GM23338 (cell line): ENCODE data around the gene ATP9A. TPM values are rescaled to one million over a fixed set of nuclear protein-coding genes. Genes with fewer than 3 reads are reported as not detected.

ENCODE experiments used
- ATAC-seq: fragments of 200-7000 bp; cut with Tn5 transposase; 3 replicates; pipeline ENCODE4 v1.9.1; 2020
- DNase-seq: peaks from one replicate; pipeline ENCODE4 v3.0.0-alpha.2; 2015; ENCODE audit warnings: low spot score
- H2AFZ ChIP-seq: fragments of 200-600 bp; sonication (generic); 2 replicates; pipeline ENCODE4 v1.8.0; 2016; ENCODE audit warnings: antibody characterized with exemption, mild to moderate bottlenecking, moderate library complexity
- H3F3A ChIP-seq: fragments of 200-600 bp; sonication (generic); replicated peaks from 2 replicates; pipeline ENCODE4 v1.8.0; 2017; ENCODE audit warnings: antibody characterized with exemption, mixed run types, low read depth
- H3K27ac ChIP-seq: fragments of 200-600 bp; sonication (generic); 2 replicates; pipeline ENCODE4 v1.6.1; 2016; ENCODE audit warnings: low read depth
- H3K27me3 ChIP-seq: fragments of 200-600 bp; sonication (generic); 2 replicates; pipeline ENCODE4 v1.8.0; 2016; ENCODE audit warnings: mild to moderate bottlenecking, mixed run types, moderate library complexity; ENCODE audit not compliant: insufficient read depth
- H3K36me3 ChIP-seq: fragments of 200-600 bp; sonication (generic); 2 replicates; pipeline ENCODE4 v1.8.0; 2016; ENCODE audit warnings: mild to moderate bottlenecking; ENCODE audit not compliant: insufficient read depth
- H3K4me1 ChIP-seq: fragments of 200-600 bp; sonication (generic); 2 replicates; pipeline ENCODE4 v1.8.0; 2016; ENCODE audit warnings: mild to moderate bottlenecking, moderate library complexity; ENCODE audit not compliant: insufficient read depth
- H3K4me2 ChIP-seq: fragments of 200-600 bp; sonication (generic); 2 replicates; pipeline ENCODE4 v1.7.1; 2017; ENCODE audit warnings: mixed run types
- H3K4me3 ChIP-seq: fragments of 200-600 bp; sonication (generic); 2 replicates; pipeline ENCODE4 v1.6.1; 2016; ENCODE audit warnings: mixed run types
- H3K79me2 ChIP-seq: fragments of 200-600 bp; sonication (generic); replicated peaks from 2 replicates; pipeline ENCODE4 v1.8.0; 2017; ENCODE audit warnings: mild to moderate bottlenecking; ENCODE audit not compliant: insufficient read depth
- H3K9me2 ChIP-seq: fragments of 200-600 bp; sonication (generic); 2 replicates; pipeline ENCODE4 v1.8.0; 2017; ENCODE audit not compliant: insufficient read depth
- H4K20me1 ChIP-seq: fragments of 200-600 bp; sonication (generic); replicated peaks from 2 replicates; pipeline ENCODE4 v1.8.0; 2017; ENCODE audit warnings: mild to moderate bottlenecking; ENCODE audit not compliant: insufficient read depth
- H3K27ac Mint-ChIP-seq: 2 replicates; pipeline ENCODE4 v1.8.0; 2020; ENCODE audit warnings: inconsistent platforms, mild to moderate bottlenecking, moderate library complexity, mixed read lengths
- H3K27me3 Mint-ChIP-seq: 3 replicates; pipeline ENCODE4 v1.8.0; 2022; ENCODE audit warnings: low read depth, mild to moderate bottlenecking, moderate library complexity, mixed read lengths, inconsistent platforms; ENCODE audit not compliant: insufficient read depth, poor library complexity
- H3K36me3 Mint-ChIP-seq: 3 replicates; pipeline ENCODE4 v1.8.0; 2021; ENCODE audit warnings: low read depth, mild to moderate bottlenecking, inconsistent platforms, moderate library complexity, mixed read lengths
- H3K4me1 Mint-ChIP-seq: 3 replicates; pipeline ENCODE4 v1.8.0; 2020; ENCODE audit warnings: mild to moderate bottlenecking, inconsistent platforms, mixed read lengths
- H3K4me3 Mint-ChIP-seq: 3 replicates; pipeline ENCODE4 v1.8.0; 2021; ENCODE audit warnings: moderate library complexity, mild to moderate bottlenecking, inconsistent platforms, mixed read lengths
- H3K9me3 Mint-ChIP-seq: 3 replicates; pipeline ENCODE4 v1.8.0; 2020; ENCODE audit warnings: moderate library complexity, mild to moderate bottlenecking, inconsistent platforms, mixed read lengths
- ZNF462 ChIP-seq: fragments of 250-450 bp; sonication (Bioruptor Pico); IDR thresholded peaks from 2 replicates; pipeline ENCODE4 v1.5.0; 2020; ENCODE audit warnings: mild to moderate bottlenecking, moderate library complexity
- polyA plus RNA-seq: library from polyadenylated mRNA; unstranded; fragments of >200 nt; fragmentation: Nextera tagmentation; extraction: Ambion mirVana; gene quantifications from 2 replicates; pipeline ENCODE4 v1.2.1, GENCODE V29; 2016
- total RNA-seq: library from RNA; depleted of rRNA; stranded (reverse); fragments of >200 nt; shearing (Covaris generic); gene quantifications from 2 replicates; pipeline ENCODE4 v1.2.3, GENCODE V29; 2014
- TF ChIP-seq, protein P1 (sequence below), 2 experiments: fragments of 200-600 bp in 1 of 2; sonication (generic) in 1 of 2; conservative IDR thresholded peaks; 2 replicates each; pipeline versions ENCODE4 v1.5.1 to v1.6.1; 2016 to 2017; ENCODE audit warnings: antibody characterized with exemption in 2 of 2, low read depth in 2 of 2, mild to moderate bottlenecking in 2 of 2, moderate library complexity in 1 of 2

ATP9A gene
- total and polyA plus RNA-seq, 2 experiments from 2014 or later = 0.94 to 5.9 TPM

DNA sequence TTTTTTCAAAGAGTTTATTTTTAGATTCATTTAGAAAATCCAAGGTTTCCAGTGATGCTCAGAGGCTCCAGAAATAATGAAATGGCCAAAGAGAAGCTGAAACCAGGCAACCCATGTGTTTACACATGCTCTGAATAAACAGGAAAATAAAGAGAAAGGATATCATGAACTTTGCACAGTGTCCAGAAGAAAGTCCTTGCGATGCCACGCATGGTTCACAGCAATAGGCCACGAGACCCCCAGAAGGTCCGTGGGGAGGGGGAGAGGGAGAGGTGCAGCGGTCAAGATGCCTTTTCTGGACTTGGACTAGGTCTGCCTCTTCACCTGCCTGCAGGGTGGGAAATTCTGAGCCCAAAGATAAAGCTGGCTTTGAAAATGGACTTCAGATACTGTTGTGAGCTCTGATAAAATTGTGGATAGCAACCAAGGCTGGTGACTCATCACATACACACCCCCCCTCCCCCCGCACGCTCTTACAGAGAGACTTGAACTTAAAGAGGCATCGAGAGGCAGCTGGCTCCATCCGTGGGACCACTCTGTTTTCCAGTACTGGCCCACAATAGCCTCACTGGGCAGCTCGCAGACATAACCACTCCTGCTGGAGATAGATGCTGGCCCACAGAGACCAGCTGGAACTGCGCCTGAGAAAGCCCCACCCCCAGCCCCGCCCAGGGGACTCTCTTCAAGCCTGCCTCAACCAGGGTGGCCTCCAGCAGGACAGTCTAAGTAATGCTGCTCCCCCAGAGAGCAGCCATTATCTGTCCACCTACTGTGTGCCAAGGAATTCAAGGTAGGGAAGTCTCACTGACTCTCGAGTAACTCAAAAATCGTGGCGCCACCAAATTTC lies 204.5 kb downstream of the ATP9A start:
- TF ChIP-seq, protein P1, sequence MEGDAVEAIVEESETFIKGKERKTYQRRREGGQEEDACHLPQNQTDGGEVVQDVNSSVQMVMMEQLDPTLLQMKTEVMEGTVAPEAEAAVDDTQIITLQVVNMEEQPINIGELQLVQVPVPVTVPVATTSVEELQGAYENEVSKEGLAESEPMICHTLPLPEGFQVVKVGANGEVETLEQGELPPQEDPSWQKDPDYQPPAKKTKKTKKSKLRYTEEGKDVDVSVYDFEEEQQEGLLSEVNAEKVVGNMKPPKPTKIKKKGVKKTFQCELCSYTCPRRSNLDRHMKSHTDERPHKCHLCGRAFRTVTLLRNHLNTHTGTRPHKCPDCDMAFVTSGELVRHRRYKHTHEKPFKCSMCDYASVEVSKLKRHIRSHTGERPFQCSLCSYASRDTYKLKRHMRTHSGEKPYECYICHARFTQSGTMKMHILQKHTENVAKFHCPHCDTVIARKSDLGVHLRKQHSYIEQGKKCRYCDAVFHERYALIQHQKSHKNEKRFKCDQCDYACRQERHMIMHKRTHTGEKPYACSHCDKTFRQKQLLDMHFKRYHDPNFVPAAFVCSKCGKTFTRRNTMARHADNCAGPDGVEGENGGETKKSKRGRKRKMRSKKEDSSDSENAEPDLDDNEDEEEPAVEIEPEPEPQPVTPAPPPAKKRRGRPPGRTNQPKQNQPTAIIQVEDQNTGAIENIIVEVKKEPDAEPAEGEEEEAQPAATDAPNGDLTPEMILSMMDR (conservative IDR thresholded peaks at IDR 0.05; ENCODE audit: low read depth in 2 of 2) = 0 out of 4 replicates have a peak, but pooled peaks of 1 of the 2 experiments have one; percentile 15
- TF ChIP-seq ZNF462 (CRISPR knock-in tag) = no peak
- peaks cover 47% of the 10 kb centered on the region for H3K27me3 Mint-ChIP-seq
- H4K20me1 ChIP-seq = no peaks in the 10 kb centered on the region; the same call in 1 of the 2 replicates
- H3K4me3 ChIP-seq = peak overlapping the region; percentile 77
- no peaks in the 10 kb centered on the region; the same call in 2 of the 3 replicates for H3K9me3 Mint-ChIP-seq
- H3K27ac ChIP-seq = no peak overlapping the region
- H3K79me2 ChIP-seq = no peaks in the 10 kb centered on the region
- peak overlapping the region; percentile 83 for H3K4me3 Mint-ChIP-seq
- DNase-seq = peak; percentile 79
- peaks cover 29% of the 10 kb centered on the region for H3K4me1 Mint-ChIP-seq
- no peaks in the 10 kb centered on the region for H3K36me3 ChIP-seq
- peaks cover 4% of the 10 kb centered on the region; the same call in 1 of the 2 replicates for H3F3A ChIP-seq
- H3K4me2 ChIP-seq = peak overlapping the region; percentile 95
- H2AFZ ChIP-seq = peak overlapping the region; percentile 97
- peaks cover 64% of the 10 kb centered on the region for H3K27me3 ChIP-seq
- H3K36me3 Mint-ChIP-seq = no peaks in the 10 kb centered on the region
- no peak overlapping the region for H3K27ac Mint-ChIP-seq
- ATAC-seq = peak; percentile 69
- peaks cover 14% of the 10 kb centered on the region for H3K4me1 ChIP-seq
- no peaks in the 10 kb centered on the region for H3K9me2 ChIP-seq
